Measurements from ENCODE around the gene PPP1R16B. TPM values are rescaled to one million over a fixed set of nuclear protein-coding genes. Genes with fewer than 3 reads are reported as not detected.
A peak's percentile ranks its signal among the peaks of the same experiment; 100 is the strongest.

Gene PPP1R16B
- 41.2 and 47.8 TPM in 2 replicates for total RNA-seq (2013; cell fraction: nucleolus; rRNA removed)
- total RNA-seq (2014; rRNA removed) (81.0 and 83.9 TPM in 2 replicates), total RNA-seq (2014; rRNA removed; fragmentation: Illumina TruSeq; extraction: Trizol) (63.2 and 66.5 TPM in 2 replicates), total RNA-seq (2021) (89.9 and 90.2 TPM in 2 replicates), polyA plus RNA-seq (2011; rRNA removed) (48.4 and 66.8 TPM in 2 replicates), polyA plus RNA-seq (2014; fragmentation: Illumina TruSeq; extraction: Trizol) (54.4 and 64.6 TPM in 2 replicates), polyA plus RNA-seq (2014; fragmentation: Nextera tagmentation; extraction: Ambion mirVana) (10 to 100 TPM; 13.4 to 14.2 TPM), polyA plus RNA-seq (2014; rRNA removed) (61.4 and 61.5 TPM in 2 replicates), polyA plus RNA-seq (2016; fragmentation: Nextera tagmentation; extraction: Ambion mirVana) (10 to 100 TPM; 72.2 to 77.5 TPM), polyA minus RNA-seq (2011; rRNA and poly(A)+ RNA removed) (111 and 162 TPM in 2 replicates), Bru-seq, nascent RNA (percentile 94 among the genes with signal in this experiment), BruChase-seq, experiment 1, labeled RNA remaining after a 6-hour chase (percentile 95 among the genes with signal in this experiment), BruChase-seq, experiment 2, labeled RNA remaining after a 2-hour chase (percentile 93 among the genes with signal in this experiment)
- 42.7 TPM for polyA plus RNA-seq (2011; ENCODE audit: low read depth)
- 71.6 and 82.8 TPM in 2 replicates for polyA plus RNA-seq (2011; cell fraction: cytosol; rRNA removed)
- polyA plus RNA-seq (2011; cell fraction: nucleus; rRNA removed) = 64.3 and 67.1 TPM in 2 replicates
- polyA plus RNA-seq (2012) = 56.6 and 60.9 TPM in 2 replicates
- 42.0 and 46.7 TPM in 2 replicates for polyA minus RNA-seq (2011; cell fraction: cytosol; rRNA and poly(A)+ RNA removed)
- 13.7 and 24.2 TPM in 2 replicates for polyA minus RNA-seq (2011; cell fraction: nucleus; rRNA and poly(A)+ RNA removed)
- long read RNA-seq, experiment 1, full-length matches to known transcripts = 2 of 15 reads
- long read RNA-seq, experiment 1, partial matches to known transcripts = 0 of 15 reads
- long read RNA-seq, experiment 1, other reads (novel, unspliced or antisense) = 13 of 15 reads
- long read RNA-seq, experiment 2, partial matches to known transcripts = 1 of 64 reads
- long read RNA-seq, experiment 2, other reads (novel, unspliced or antisense) = 63 of 64 reads

GRCh38 chr20:38805502-38805957, at the start of gene PPP1R16B:
TSS of gene PPP1R16B (plus strand) at chr20:38805697. CDS start at chr20:38835926, 30,229 bp downstream.
- Histone ChIP-seq H3K4me2 (ENCODE audit: control insufficient read depth, insufficient read depth) (peak within 1 kb of the TSS; percentile 90), H3K79me2 (ENCODE audit: control insufficient read depth, insufficient read depth, low read length) (peaks cover 54% of the 10 kb centered on the region), H3K9me3 (replicated peaks; ENCODE audit: control insufficient read depth, insufficient read depth, low read length) (no peaks in the 10 kb centered on the region), H3K4me3 (peak within 1 kb of the TSS; percentile 87), H3K27me3 (replicated peaks in 1 of 2; ENCODE audit: control insufficient read depth in 2 of 2, insufficient read depth in 2 of 2, low read length in 1 of 2) (no peaks in the 10 kb centered on the region), H3K27ac (ENCODE audit: control insufficient read depth, insufficient read depth) (peak within 1 kb of the TSS; percentile 84), H4K20me1 (ENCODE audit: control insufficient read depth, insufficient read depth) (peaks cover 3% of the 10 kb centered on the region; the same call in 1 of the 2 replicates), H3K9ac (ENCODE audit: control insufficient read depth, insufficient read depth, low read length) (peak within 1 kb of the TSS; percentile 65), H2AFZ (ENCODE audit: control insufficient read depth, low read depth, low read length) (peak within 1 kb of the TSS; percentile 49), H3K36me3 (ENCODE audit: control insufficient read depth in 2 of 2, insufficient read depth in 2 of 2, low read length in 1 of 2) (peaks cover 0 to 2% of the 10 kb centered on the region in 2 experiments; a peak in 3 of 4 replicates), H3K4me1 (ENCODE audit: control insufficient read depth, insufficient read depth, low read length) (peaks cover 31% of the 10 kb centered on the region)
- in situ Hi-C loops (cut with MboI) = loop anchor here (5.0 kb wide), 1 partner anchor 67 kb away; no protein-coding TSS in a partner anchor
- ChIA-PET POLR2A (interaction anchor here (0.9 to 6.4 kb wide), 14 partner anchors 10 to 156 kb away, joined by 3 to 76 read pairs (median 6); partner anchors contain the start of genes ACTR5 and DHX35), CTCF (interaction anchor here (0.7 to 6.8 kb wide), 14 partner anchors 13 to 89 kb away, joined by 3 to 91 read pairs (median 4); partner anchors contain the start of gene ACTR5), RAD21 (ENCODE audit: unreplicated experiment) (interaction anchor here (0.7 to 7.6 kb wide), 16 partner anchors 17 to 192 kb away, joined by 3 to 167 read pairs (median 4); partner anchors contain the start of genes ACTR5, DHX35 and FAM83D), SMC1A (ENCODE audit: uncharacterized antibody, unreplicated experiment) (interaction anchor here (0.8 to 11.1 kb wide), 9 partner anchors 11 to 123 kb away, joined by 3 to 187 read pairs (median 42); partner anchors contain the start of gene ACTR5)
- FAIRE-seq (no peak), ATAC-seq (peak; percentile 78), DNase-seq (ENCODE audit: low read depth, low spot score) (no peak)
- BruUV-seq (replicated peaks) = no TSS peak
- 2% methylated on average over 35 of the region's 40 CpGs for WGBS (ENCODE audit: insufficient coverage, insufficient replicate concordance, low lambda C conversion rate, missing lambda C conversion rate)
- intact Hi-C loops (cut with micrococcal nuclease; ENCODE audit: unreplicated experiment) = loop anchor here (1.0 to 2.0 kb wide), 2 partner anchors 37 to 87 kb away; no protein-coding TSS in a partner anchor
- TF ChIP-seq PAX5 (IDR thresholded peaks at IDR 0.05; ENCODE audit: borderline replicate concordance, low read depth, low read length) = peak; percentile 31; the same call in 1 of the 2 replicates
- TF ChIP-seq POU2F2 (IDR thresholded peaks at IDR 0.05; ENCODE audit: borderline replicate concordance, low read depth, low read length) = peak; percentile 92
- no peak for TF ChIP-seq CREB1 (IDR thresholded peaks at IDR 0.05; ENCODE audit: low read depth)
- 0 out of 2 replicates have a peak, but pooled peaks have one; percentile 6 for TF ChIP-seq SMARCA5 (IDR thresholded peaks at IDR 0.05)
- TF ChIP-seq NRF1 (conservative IDR thresholded peaks at IDR 0.05; ENCODE audit: low read depth, low read length) = no peak
- TF ChIP-seq POLR2AphosphoS5 (IDR thresholded peaks at IDR 0.05; ENCODE audit: low read length) = peak; percentile 89
- TF ChIP-seq, protein P1, sequence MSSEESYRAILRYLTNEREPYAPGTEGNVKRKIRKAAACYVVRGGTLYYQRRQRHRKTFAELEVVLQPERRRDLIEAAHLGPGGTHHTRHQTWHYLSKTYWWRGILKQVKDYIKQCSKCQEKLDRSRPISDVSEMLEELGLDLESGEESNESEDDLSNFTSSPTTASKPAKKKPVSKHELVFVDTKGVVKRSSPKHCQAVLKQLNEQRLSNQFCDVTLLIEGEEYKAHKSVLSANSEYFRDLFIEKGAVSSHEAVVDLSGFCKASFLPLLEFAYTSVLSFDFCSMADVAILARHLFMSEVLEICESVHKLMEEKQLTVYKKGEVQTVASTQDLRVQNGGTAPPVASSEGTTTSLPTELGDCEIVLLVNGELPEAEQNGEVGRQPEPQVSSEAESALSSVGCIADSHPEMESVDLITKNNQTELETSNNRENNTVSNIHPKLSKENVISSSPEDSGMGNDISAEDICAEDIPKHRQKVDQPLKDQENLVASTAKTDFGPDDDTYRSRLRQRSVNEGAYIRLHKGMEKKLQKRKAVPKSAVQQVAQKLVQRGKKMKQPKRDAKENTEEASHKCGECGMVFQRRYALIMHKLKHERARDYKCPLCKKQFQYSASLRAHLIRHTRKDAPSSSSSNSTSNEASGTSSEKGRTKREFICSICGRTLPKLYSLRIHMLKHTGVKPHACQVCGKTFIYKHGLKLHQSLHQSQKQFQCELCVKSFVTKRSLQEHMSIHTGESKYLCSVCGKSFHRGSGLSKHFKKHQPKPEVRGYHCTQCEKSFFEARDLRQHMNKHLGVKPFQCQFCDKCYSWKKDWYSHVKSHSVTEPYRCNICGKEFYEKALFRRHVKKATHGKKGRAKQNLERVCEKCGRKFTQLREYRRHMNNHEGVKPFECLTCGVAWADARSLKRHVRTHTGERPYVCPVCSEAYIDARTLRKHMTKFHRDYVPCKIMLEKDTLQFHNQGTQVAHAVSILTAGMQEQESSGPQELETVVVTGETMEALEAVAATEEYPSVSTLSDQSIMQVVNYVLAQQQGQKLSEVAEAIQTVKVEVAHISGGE (CRISPR knock-in tag; IDR thresholded peaks at IDR 0.05) = no peak
- no peak for TF ChIP-seq BRCA1 (IDR thresholded peaks at IDR 0.05; ENCODE audit: low read depth, low read length)
- TF ChIP-seq, protein P2, sequence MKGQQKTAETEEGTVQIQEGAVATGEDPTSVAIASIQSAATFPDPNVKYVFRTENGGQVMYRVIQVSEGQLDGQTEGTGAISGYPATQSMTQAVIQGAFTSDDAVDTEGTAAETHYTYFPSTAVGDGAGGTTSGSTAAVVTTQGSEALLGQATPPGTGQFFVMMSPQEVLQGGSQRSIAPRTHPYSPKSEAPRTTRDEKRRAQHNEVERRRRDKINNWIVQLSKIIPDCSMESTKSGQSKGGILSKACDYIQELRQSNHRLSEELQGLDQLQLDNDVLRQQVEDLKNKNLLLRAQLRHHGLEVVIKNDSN (IDR thresholded peaks at IDR 0.05; ENCODE audit: borderline replicate concordance, extremely low read length, insufficient read depth, low read depth, low read length) = no peak
- peak; percentile 96 for TF ChIP-seq POLR2A (IDR thresholded peaks at IDR 0.05; ENCODE audit: low read depth, low read length)
- no peak for TF ChIP-seq SIX5 (IDR thresholded peaks at IDR 0.05; ENCODE audit: low read depth, low read length, severe bottlenecking)
- TF ChIP-seq RELA (IDR thresholded peaks at IDR 0.05; ENCODE audit: borderline replicate concordance, partially characterized antibody) = peak; percentile 13
- TF ChIP-seq PML (IDR thresholded peaks at IDR 0.05; ENCODE audit: low read length) = no peak
- peak; percentile 30 for TF ChIP-seq HDAC6 (IDR thresholded peaks at IDR 0.05; ENCODE audit: unreplicated experiment)
- peak; percentile 98 for TF ChIP-seq TAF1 (IDR thresholded peaks at IDR 0.05; ENCODE audit: borderline replicate concordance, low read depth, low read length)

Data from GM12878 (cell line).